ENCODE measurements around the gene TYMS.
A peak's percentile ranks its signal among the peaks of the same experiment; 100 is the strongest.

The TYMS gene

GRCh38 chr18:708096-708495 is 50.6 kb downstream of the TYMS start:
- Histone ChIP-seq H2AFZ (ENCODE audit: low read depth, low read length) (no peak overlapping the region), H2BK12ac (ENCODE audit: low read length in 2 of 2) (no peak overlapping the region), H3K27me3 (ENCODE audit: control insufficient read depth in 1 of 2, insufficient read depth in 1 of 2, low read length in 2 of 2) (no peaks in the 10 kb centered on the region), H3K14ac (ENCODE audit: low read length in 2 of 2) (no peak overlapping the region), H4K91ac (ENCODE audit: low read length) (no peak overlapping the region), H3K36me3 (ENCODE audit: control insufficient read depth in 1 of 2, insufficient read depth in 2 of 2, low read depth in 1 of 2, low read length in 2 of 2) (peaks cover 11 to 30% of the 10 kb centered on the region in 2 experiments), H3K18ac (ENCODE audit: low read depth in 1 of 2, low read length in 2 of 2) (no peak overlapping the region), H3K9ac (ENCODE audit: low read length) (no peak overlapping the region), H2BK120ac (ENCODE audit: low read depth, low read length) (no peak overlapping the region), H4K8ac (ENCODE audit: low read length) (no peak overlapping the region), H3K23ac (ENCODE audit: low read length in 2 of 2) (no peak overlapping the region), H2BK15ac (ENCODE audit: low read depth, poor library complexity, severe bottlenecking) (no peak overlapping the region), H3K9me3 (ENCODE audit: control insufficient read depth, low read length) (no peaks in the 10 kb centered on the region), H2BK5ac (ENCODE audit: low read depth, low read length, poor library complexity, severe bottlenecking) (no peak overlapping the region), H3K27ac (ENCODE audit: low read length, poor library complexity, severe bottlenecking) (no peak overlapping the region), H3K4me3 (ENCODE audit: insufficient read depth in 1 of 2, low read depth in 1 of 2, low read length in 2 of 2) (no peak overlapping the region), H3K4me1 (ENCODE audit: control insufficient read depth, insufficient read depth, low read depth, low read length) (peaks cover 9% of the 10 kb centered on the region), H3K4me2 (ENCODE audit: low read length, poor library complexity, severe bottlenecking) (no peak overlapping the region), H3K4ac (ENCODE audit: low read depth in 1 of 2, low read length in 2 of 2) (no peak overlapping the region), H2AK5ac (ENCODE audit: low read length, severe bottlenecking) (no peak overlapping the region), H3K79me1 (replicated peaks; ENCODE audit: low read length, poor library complexity, severe bottlenecking) (peaks cover 20% of the 10 kb centered on the region)
- 97% methylated on average over 8 of the region's 10 CpGs for WGBS
- DNase-seq = no peak

- Histone ChIP-seq H2BK5ac (ENCODE audit: low read depth, low read length, poor library complexity, severe bottlenecking) (no peak overlapping the region), H3K9me3 (ENCODE audit: control insufficient read depth, low read length) (no peaks in the 10 kb centered on the region), H2AK5ac (ENCODE audit: low read length, severe bottlenecking) (no peak overlapping the region), H3K4ac (ENCODE audit: low read depth in 1 of 2, low read length in 2 of 2) (no peak overlapping the region), H3K14ac (ENCODE audit: low read length in 2 of 2) (no peak overlapping the region), H3K9ac (ENCODE audit: low read length) (no peak overlapping the region), H2BK120ac (ENCODE audit: low read depth, low read length) (no peak overlapping the region), H3K4me3 (ENCODE audit: insufficient read depth in 1 of 2, low read depth in 1 of 2, low read length in 2 of 2) (no peak overlapping the region), H3K4me1 (ENCODE audit: control insufficient read depth, insufficient read depth, low read depth, low read length) (peaks cover 5% of the 10 kb centered on the region), H2AFZ (ENCODE audit: low read depth, low read length) (no peak overlapping the region), H4K91ac (ENCODE audit: low read length) (no peak overlapping the region), H3K79me1 (replicated peaks; ENCODE audit: low read length, poor library complexity, severe bottlenecking) (peaks cover 20% of the 10 kb centered on the region), H3K23ac (ENCODE audit: low read length in 2 of 2) (no peak overlapping the region), H3K27ac (ENCODE audit: low read length, poor library complexity, severe bottlenecking) (no peak overlapping the region), H3K18ac (ENCODE audit: low read depth in 1 of 2, low read length in 2 of 2) (no peak overlapping the region), H3K27me3 (ENCODE audit: control insufficient read depth in 1 of 2, insufficient read depth in 1 of 2, low read length in 2 of 2) (no peaks in the 10 kb centered on the region), H4K8ac (ENCODE audit: low read length) (no peak overlapping the region), H2BK12ac (ENCODE audit: low read length in 2 of 2) (no peak overlapping the region), H2BK15ac (ENCODE audit: low read depth, poor library complexity, severe bottlenecking) (no peak overlapping the region), H3K4me2 (ENCODE audit: low read length, poor library complexity, severe bottlenecking) (no peak overlapping the region), H3K36me3 (ENCODE audit: control insufficient read depth in 1 of 2, insufficient read depth in 2 of 2, low read depth in 1 of 2, low read length in 2 of 2) (peaks cover 11 to 29% of the 10 kb centered on the region in 2 experiments)
- peak; percentile 31 for DNase-seq
- WGBS = 88% methylated on average over 1 of the region's 1 CpG
These were observed 52.3 kb downstream of the TYMS start for GRCh38 chr18:709771-710170.

- Histone ChIP-seq H3K9me3 (ENCODE audit: control insufficient read depth, low read length) (no peaks in the 10 kb centered on the region), H4K8ac (ENCODE audit: low read length) (no peak overlapping the region), H3K4me3 (ENCODE audit: insufficient read depth in 1 of 2, low read depth in 1 of 2, low read length in 2 of 2) (peak overlapping the region in 1 of 2 experiments; percentile 81), H2BK12ac (ENCODE audit: low read length in 2 of 2) (no peak overlapping the region), H3K4me1 (ENCODE audit: control insufficient read depth, insufficient read depth, low read depth, low read length) (peaks cover 5% of the 10 kb centered on the region), H3K9ac (ENCODE audit: low read length) (peak overlapping the region; percentile 91), H2BK5ac (ENCODE audit: low read depth, low read length, poor library complexity, severe bottlenecking) (no peak overlapping the region), H3K18ac (ENCODE audit: low read depth in 1 of 2, low read length in 2 of 2) (no peak overlapping the region), H3K36me3 (ENCODE audit: control insufficient read depth in 1 of 2, insufficient read depth in 2 of 2, low read depth in 1 of 2, low read length in 2 of 2) (peaks cover 11 to 21% of the 10 kb centered on the region in 2 experiments), H3K4me2 (ENCODE audit: low read length, poor library complexity, severe bottlenecking) (peak overlapping the region; percentile 92), H2BK120ac (ENCODE audit: low read depth, low read length) (no peak overlapping the region), H3K27ac (ENCODE audit: low read length, poor library complexity, severe bottlenecking) (no peak overlapping the region), H3K23ac (ENCODE audit: low read length in 2 of 2) (no peak overlapping the region), H3K4ac (ENCODE audit: low read depth in 1 of 2, low read length in 2 of 2) (no peak overlapping the region), H2BK15ac (ENCODE audit: low read depth, poor library complexity, severe bottlenecking) (no peak overlapping the region), H2AFZ (ENCODE audit: low read depth, low read length) (no peak overlapping the region), H3K14ac (ENCODE audit: low read length in 2 of 2) (no peak overlapping the region), H4K91ac (ENCODE audit: low read length) (no peak overlapping the region), H3K27me3 (ENCODE audit: control insufficient read depth in 1 of 2, insufficient read depth in 1 of 2, low read length in 2 of 2) (no peaks in the 10 kb centered on the region), H2AK5ac (ENCODE audit: low read length, severe bottlenecking) (no peak overlapping the region), H3K79me1 (replicated peaks; ENCODE audit: low read length, poor library complexity, severe bottlenecking) (peaks cover 17% of the 10 kb centered on the region)
- 90% methylated on average over 1 of the region's 3 CpGs for WGBS
- no peak for DNase-seq
These were observed 53.2 kb downstream of the TYMS start for GRCh38 chr18:710418-711300.

GRCh38 chr18:711310-711656 is 53.8 kb downstream of the TYMS start:
- H2BK15ac ChIP-seq (ENCODE audit: low read depth, poor library complexity, severe bottlenecking) = no peak overlapping the region
- peak overlapping the region; percentile 35 to 69 for H3K4ac ChIP-seq (ENCODE audit: low read depth in 1 of 2, low read length in 2 of 2)
- H2AFZ ChIP-seq (ENCODE audit: low read depth, low read length) = peak overlapping the region; percentile 0
- no peaks in the 10 kb centered on the region for H3K9me3 ChIP-seq (ENCODE audit: control insufficient read depth, low read length)
- WGBS = 16% methylated on average over 8 of the region's 8 CpGs
- peaks cover 11 to 16% of the 10 kb centered on the region in 2 experiments for H3K36me3 ChIP-seq (ENCODE audit: control insufficient read depth in 1 of 2, insufficient read depth in 2 of 2, low read depth in 1 of 2, low read length in 2 of 2)
- H3K27me3 ChIP-seq (ENCODE audit: control insufficient read depth in 1 of 2, insufficient read depth in 1 of 2, low read length in 2 of 2) = no peaks in the 10 kb centered on the region
- H4K91ac ChIP-seq (ENCODE audit: low read length) = peak overlapping the region; percentile 74
- peak overlapping the region; percentile 31 to 77 for H3K18ac ChIP-seq (ENCODE audit: low read depth in 1 of 2, low read length in 2 of 2)
- H3K4me2 ChIP-seq (ENCODE audit: low read length, poor library complexity, severe bottlenecking) = peak overlapping the region; percentile 92
- peaks cover 15% of the 10 kb centered on the region for H3K79me1 ChIP-seq (replicated peaks; ENCODE audit: low read length, poor library complexity, severe bottlenecking)
- peak overlapping the region; percentile 20 for H2AK5ac ChIP-seq (ENCODE audit: low read length, severe bottlenecking)
- peak overlapping the region; percentile 74 to 81 for H3K4me3 ChIP-seq (ENCODE audit: insufficient read depth in 1 of 2, low read depth in 1 of 2, low read length in 2 of 2)
- H3K27ac ChIP-seq (ENCODE audit: low read length, poor library complexity, severe bottlenecking) = peak overlapping the region; percentile 3
- peak overlapping the region; percentile 91 for H3K9ac ChIP-seq (ENCODE audit: low read length)
- H2BK120ac ChIP-seq (ENCODE audit: low read depth, low read length) = peak overlapping the region; percentile 37
- no peak overlapping the region for H2BK12ac ChIP-seq (ENCODE audit: low read length in 2 of 2)
- H3K4me1 ChIP-seq (ENCODE audit: control insufficient read depth, insufficient read depth, low read depth, low read length) = peaks cover 5% of the 10 kb centered on the region
- H2BK5ac ChIP-seq (ENCODE audit: low read depth, low read length, poor library complexity, severe bottlenecking) = no peak overlapping the region
- no peak overlapping the region for H3K14ac ChIP-seq (ENCODE audit: low read length in 2 of 2)
- no peak for DNase-seq
- peak overlapping the region; percentile 72 for H4K8ac ChIP-seq (ENCODE audit: low read length)
- no peak overlapping the region for H3K23ac ChIP-seq (ENCODE audit: low read length in 2 of 2)
